CD14-positive monocyte (primary cell): Measurements from ENCODE around the gene ABCA3. TPM values are rescaled to one million over a fixed set of nuclear protein-coding genes. Genes with fewer than 3 reads are reported as not detected.

Experiments
- DNase-seq, 3 donors: peaks; one replicate each; pipeline ENCODE4 v3.0.0-alpha.2; 2011 to 2022
- H2AFZ ChIP-seq: 2 replicates; pipeline ENCODE4 v1.6.0; 2012; ENCODE audit warnings: mild to moderate bottlenecking, low read depth, low read length, inconsistent platforms; ENCODE audit not compliant: insufficient read depth, poor library complexity, severe bottlenecking
- H3K27ac ChIP-seq, 2 donors: 1 replicate in 1 of 2; 2 replicates in 1 of 2; pipeline ENCODE4 v1.5.1; 2012 to 2013; ENCODE audit warnings: low read length in 2 of 2, control low read depth in 1 of 2, inconsistent platforms in 1 of 2, low read depth in 1 of 2, mild to moderate bottlenecking in 1 of 2
- H3K27me3 ChIP-seq, 2 donors: one replicate each; pipeline versions ENCODE4 v1.6.0 to v1.6.1; 2011 to 2013; ENCODE audit warnings: low read length in 2 of 2; ENCODE audit not compliant: control insufficient read depth in 2 of 2, insufficient read depth in 2 of 2
- H3K36me3 ChIP-seq, 2 donors: replicated peaks in 1 of 2; 1 replicate in 1 of 2; 2 replicates in 1 of 2; pipeline versions ENCODE4 v1.5.1 to v1.6.1; 2012 to 2013; ENCODE audit warnings: low read length in 2 of 2, control low read depth in 1 of 2, inconsistent platforms in 1 of 2, mild to moderate bottlenecking in 1 of 2; ENCODE audit not compliant: insufficient read depth in 2 of 2, control insufficient read depth in 1 of 2
- H3K4me1 ChIP-seq, 2 donors: 1 replicate in 1 of 2; 2 replicates in 1 of 2; pipeline versions ENCODE4 v1.5.1 to v1.6.1; 2012 to 2013; ENCODE audit warnings: low read length in 2 of 2, control low read depth in 1 of 2, inconsistent platforms in 1 of 2, mild to moderate bottlenecking in 1 of 2, moderate library complexity in 1 of 2; ENCODE audit not compliant: insufficient read depth in 2 of 2, control insufficient read depth in 1 of 2
- H3K4me2 ChIP-seq: replicated peaks from 2 replicates; pipeline ENCODE3; 2012; ENCODE audit warnings: low read length, moderate library complexity, mild to moderate bottlenecking; ENCODE audit not compliant: poor library complexity, severe bottlenecking; ENCODE audit errors: extremely low read depth
- H3K4me3 ChIP-seq, 3 experiments: fragments of 200-600 bp in 1 of 3; sonication (generic) in 1 of 3; replicated peaks in 1 of 3; 1 replicate in 2 of 3; 2 replicates in 1 of 3; pipeline ENCODE4 v1.5.1; 2011 to 2013; ENCODE audit warnings: low read length in 3 of 3, mild to moderate bottlenecking in 3 of 3, control low read depth in 2 of 3, low read depth in 2 of 3, inconsistent platforms in 1 of 3, moderate library complexity in 1 of 3
- H3K79me2 ChIP-seq: 2 replicates; pipeline ENCODE4 v1.6.0; 2012; ENCODE audit warnings: mild to moderate bottlenecking, control low read depth, inconsistent platforms, low read length, moderate library complexity; ENCODE audit not compliant: insufficient read depth
- H3K9ac ChIP-seq: 2 replicates; pipeline ENCODE4 v1.6.0; 2017; ENCODE audit warnings: low read length, mild to moderate bottlenecking; ENCODE audit not compliant: insufficient read depth, poor library complexity, severe bottlenecking
- H3K9me3 ChIP-seq, 2 donors: replicated peaks in 1 of 2; 1 replicate in 1 of 2; 2 replicates in 1 of 2; pipeline versions ENCODE4 v1.5.1 to v1.6.1; 2012 to 2013; ENCODE audit warnings: low read length in 2 of 2, control low read depth in 1 of 2; ENCODE audit not compliant: control insufficient read depth in 1 of 2, insufficient read depth in 1 of 2
- H4K20me1 ChIP-seq: 2 replicates; pipeline ENCODE4 v1.6.0; 2012; ENCODE audit warnings: mild to moderate bottlenecking, low read length, control low read depth, moderate library complexity; ENCODE audit not compliant: insufficient read depth
- H3K27ac Mint-ChIP-seq, 7 donors: one replicate each; pipeline ENCODE4 v1.8.0; 2020; ENCODE audit warnings: mild to moderate bottlenecking in 7 of 7, mixed read lengths in 7 of 7, moderate library complexity in 6 of 7, inconsistent platforms in 2 of 7
- H3K27me3 Mint-ChIP-seq, 3 donors: one replicate each; pipeline ENCODE4 v1.8.0; 2021 to 2022; ENCODE audit warnings: low read depth in 3 of 3, mild to moderate bottlenecking in 3 of 3, mixed read lengths in 3 of 3, moderate library complexity in 3 of 3, inconsistent platforms in 1 of 3
- H3K36me3 Mint-ChIP-seq, 2 donors: one replicate each; pipeline ENCODE4 v1.8.0; 2020; ENCODE audit warnings: mixed read lengths in 2 of 2, inconsistent platforms in 1 of 2, mild to moderate bottlenecking in 1 of 2
- H3K4me1 Mint-ChIP-seq: one replicate; pipeline ENCODE4 v1.8.0; 2020; ENCODE audit warnings: mild to moderate bottlenecking, mixed read lengths
- H3K4me3 Mint-ChIP-seq, 2 donors: one replicate each; pipeline ENCODE4 v1.8.0; 2020; ENCODE audit warnings: mild to moderate bottlenecking in 2 of 2, mixed read lengths in 2 of 2, moderate library complexity in 1 of 2
- H3K9me3 Mint-ChIP-seq, 7 donors: one replicate each; pipeline ENCODE4 v1.8.0; 2020 to 2022; ENCODE audit warnings: mixed read lengths in 7 of 7, mild to moderate bottlenecking in 6 of 7, moderate library complexity in 6 of 7, inconsistent platforms in 2 of 7
- CTCF ChIP-seq: fragments of 200-600 bp; IDR thresholded peaks from one replicate; pipeline ENCODE4 v1.8.0; 2022; ENCODE audit warnings: antibody characterized with exemption, mild to moderate bottlenecking
- WGBS: methylation state at CpG from one replicate; pipeline ENCODE4 v1.1.5; 2013; ENCODE audit warnings: missing lambda C conversion rate; ENCODE audit not compliant: insufficient coverage; 5-methylcytosine and 5-hydroxymethylcytosine counted together
- intact Hi-C, 2 donors: fragments of 100-400 bp; cut with micrococcal nuclease; formaldehyde crosslinking; loops; one replicate each; pipeline versions ENCODE4 v1.15.0 to v1.15.1; 2023
- polyA plus RNA-seq, 3 donors: library from polyadenylated mRNA; depleted of rRNA in 1 of 3; unstranded in 2 of 3; stranded (reverse) in 1 of 3; fragments of 300-500 nt in 2 of 3; fragments of >200 nt in 1 of 3; fragmentation: Illumina TruSeq in 2 of 3; gene quantifications; 1 replicate in 2 of 3; 2 replicates in 1 of 3; pipeline ENCODE4 v1.2.3, GENCODE V29; 2012 to 2021

The ABCA3 gene
- polyA plus RNA-seq, 3 donors, result 0.06 to 1.2 (median 0.68) TPM

- intact Hi-C loops, result no loop called here
- Mint-ChIP-seq H3K4me3 (no peak overlapping the region), H3K27ac (peak overlapping the region in 1 of 7 donors; percentile 74), H3K4me1 (no peaks in the 10 kb centered on the region), H3K9me3 (no peaks in the 10 kb centered on the region), H3K27me3 (peaks cover 0 to 5% (median 4%) of the 10 kb centered on the region in 3 donors), H3K36me3 (no peaks in the 10 kb centered on the region)
- Histone ChIP-seq H3K36me3 (no peaks in the 10 kb centered on the region), H4K20me1 (no peaks in the 10 kb centered on the region), H3K27ac (no peak overlapping the region), H3K4me3 (no peak overlapping the region), H3K79me2 (no peaks in the 10 kb centered on the region), H3K9ac (no peak overlapping the region), H3K27me3 (no peaks in the 10 kb centered on the region), H3K9me3 (no peaks in the 10 kb centered on the region), H3K4me2 (no peak overlapping the region), H2AFZ (no peak overlapping the region), H3K4me1 (no peaks in the 10 kb centered on the region)
- TF ChIP-seq CTCF, result no peak
- 97% methylated on average over 31 of the region's 37 CpGs for WGBS
- DNase-seq, result no peak
These were observed 56.3 kb downstream of the ABCA3 start for GRCh38 chr16:2284001-2284770.

- Histone ChIP-seq H3K9ac (no peak overlapping the region), H2AFZ (no peak overlapping the region), H3K79me2 (no peaks in the 10 kb centered on the region), H3K27me3 (no peaks in the 10 kb centered on the region), H3K4me2 (no peak overlapping the region), H3K36me3 (no peaks in the 10 kb centered on the region), H4K20me1 (no peaks in the 10 kb centered on the region), H3K27ac (no peak overlapping the region), H3K4me3 (no peak overlapping the region), H3K4me1 (no peaks in the 10 kb centered on the region), H3K9me3 (no peaks in the 10 kb centered on the region)
- Mint-ChIP-seq H3K36me3 (no peaks in the 10 kb centered on the region), H3K27me3 (peaks cover 0 to 5% (median 4%) of the 10 kb centered on the region in 3 donors), H3K27ac (no peak overlapping the region), H3K9me3 (no peaks in the 10 kb centered on the region), H3K4me3 (no peak overlapping the region), H3K4me1 (no peaks in the 10 kb centered on the region)
- no peak for DNase-seq
- 93% methylated on average over 22 of the region's 26 CpGs for WGBS
- intact Hi-C loops, result no loop called here
- TF ChIP-seq CTCF, result no peak
These were observed 57.5 kb downstream of the ABCA3 start for GRCh38 chr16:2282866-2283555.
